LNCaP clone FGC (cell line): Measurements from ENCODE around the gene NUB1.

ENCODE experiments used
- DNase-seq: peaks from one replicate; pipeline ENCODE4 v3.0.0-alpha.2; 2011; ENCODE audit warnings: low read depth
- H3K4me3 ChIP-seq: 2 replicates; pipeline ENCODE4 v1.5.1; 2011; ENCODE audit warnings: mild to moderate bottlenecking, low read depth, low read length, control low read depth
- TF ChIP-seq, protein P1 (sequence below): IDR thresholded peaks from 2 replicates; pipeline ENCODE4 v1.5.1; 2012; ENCODE audit warnings: mild to moderate bottlenecking; ENCODE audit not compliant: control insufficient read depth, insufficient read depth; ENCODE audit errors: extremely low read depth

The NUB1 gene

DNA sequence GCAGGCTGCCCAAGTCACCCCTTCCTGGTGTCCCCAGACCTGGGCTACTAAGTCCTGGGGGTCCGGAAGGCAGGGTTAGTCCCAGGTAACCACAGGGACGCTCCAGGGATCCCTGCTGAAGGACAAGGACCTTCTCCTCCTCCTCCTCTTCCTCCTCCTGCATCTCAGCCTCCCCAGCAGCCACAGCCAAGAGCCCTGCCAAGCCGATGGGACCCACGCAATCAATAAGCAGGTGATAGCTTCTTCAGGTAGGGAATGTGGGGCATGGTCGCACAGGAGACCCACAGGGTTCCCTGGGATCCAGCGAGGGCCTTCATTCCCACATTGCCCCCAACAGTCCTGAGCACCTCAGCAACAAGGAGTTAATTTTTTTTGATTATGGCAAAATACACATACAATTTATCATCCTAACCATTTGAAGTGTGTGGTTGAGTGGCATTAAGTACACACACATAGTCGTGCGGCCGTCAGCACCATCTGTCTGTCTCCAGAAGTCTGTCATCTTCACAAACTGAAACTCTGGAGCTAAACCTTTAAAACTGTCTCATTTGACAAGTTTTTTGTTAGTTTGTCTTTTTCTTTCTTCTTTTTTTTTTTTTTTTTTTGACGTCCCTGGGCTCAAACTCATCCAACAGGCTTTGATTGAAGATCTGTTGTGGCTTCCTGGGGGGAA, 86.2 kb downstream of the NUB1 start:
- H3K4me3 ChIP-seq, result no peak overlapping the region
- TF ChIP-seq, protein P1, sequence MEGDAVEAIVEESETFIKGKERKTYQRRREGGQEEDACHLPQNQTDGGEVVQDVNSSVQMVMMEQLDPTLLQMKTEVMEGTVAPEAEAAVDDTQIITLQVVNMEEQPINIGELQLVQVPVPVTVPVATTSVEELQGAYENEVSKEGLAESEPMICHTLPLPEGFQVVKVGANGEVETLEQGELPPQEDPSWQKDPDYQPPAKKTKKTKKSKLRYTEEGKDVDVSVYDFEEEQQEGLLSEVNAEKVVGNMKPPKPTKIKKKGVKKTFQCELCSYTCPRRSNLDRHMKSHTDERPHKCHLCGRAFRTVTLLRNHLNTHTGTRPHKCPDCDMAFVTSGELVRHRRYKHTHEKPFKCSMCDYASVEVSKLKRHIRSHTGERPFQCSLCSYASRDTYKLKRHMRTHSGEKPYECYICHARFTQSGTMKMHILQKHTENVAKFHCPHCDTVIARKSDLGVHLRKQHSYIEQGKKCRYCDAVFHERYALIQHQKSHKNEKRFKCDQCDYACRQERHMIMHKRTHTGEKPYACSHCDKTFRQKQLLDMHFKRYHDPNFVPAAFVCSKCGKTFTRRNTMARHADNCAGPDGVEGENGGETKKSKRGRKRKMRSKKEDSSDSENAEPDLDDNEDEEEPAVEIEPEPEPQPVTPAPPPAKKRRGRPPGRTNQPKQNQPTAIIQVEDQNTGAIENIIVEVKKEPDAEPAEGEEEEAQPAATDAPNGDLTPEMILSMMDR, result no peak
- no peak for DNase-seq
